NCI-H1436 (cell line): ENCODE measurements around the gene CSTPP1.
"Not testable (repeated sequence)": the region's sequence is repeated elsewhere in the genome, so short reads cannot be mapped to it uniquely, and the experiment has no call there.

Source experiments
- DNase-seq: peaks from one replicate; lab custom pipeline; 2025; lab: John Stamatoyannopoulos, UW

Gene CSTPP1

GRCh38 chr11:46912526-46913150, 23.9 kb upstream of the CSTPP1 start:
- DNase-seq, result peak; percentile 70

- no peak for DNase-seq
Measured at GRCh38 chr11:46913484-46913883, 23.1 kb upstream of the CSTPP1 start.

DNA sequence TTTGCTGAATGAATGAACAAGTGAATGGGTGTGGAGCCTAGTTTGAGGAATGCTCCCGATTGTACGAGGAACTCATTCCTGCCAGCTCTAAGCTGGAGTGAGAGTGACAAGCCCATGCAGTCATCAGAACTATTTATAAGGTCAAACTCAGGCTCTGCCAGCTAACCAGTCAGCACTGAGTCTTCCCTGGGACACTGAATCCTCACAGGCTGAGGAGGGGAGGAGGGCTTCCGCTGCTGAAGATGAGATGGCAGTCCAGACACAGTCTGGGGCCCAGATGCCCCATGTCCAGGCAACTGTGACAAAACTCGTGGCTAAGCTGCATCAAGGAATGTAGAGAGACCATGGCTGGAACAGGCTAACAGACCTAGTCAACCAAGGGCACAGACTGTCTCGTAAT, 22.2 kb upstream of the CSTPP1 start:
- DNase-seq, result no peak

DNA sequence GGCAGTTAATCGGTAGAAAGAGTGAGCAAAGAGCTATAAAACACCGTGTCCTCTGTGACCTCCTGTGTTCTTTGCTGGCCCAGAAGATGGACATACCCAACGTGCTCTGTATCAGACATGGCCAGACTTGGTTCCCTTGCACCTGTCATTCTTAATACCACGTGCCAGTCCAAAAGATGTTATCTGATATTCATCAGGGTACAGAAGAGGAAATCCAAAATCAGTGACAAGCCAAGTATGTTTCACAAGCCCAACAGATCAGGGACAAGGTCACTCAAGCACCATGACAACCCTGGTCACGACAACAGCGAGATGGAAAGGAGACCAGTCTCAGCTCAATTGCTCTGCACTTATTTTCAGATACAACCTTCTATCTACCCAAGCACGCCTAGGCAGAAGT, 21.7 kb upstream of the CSTPP1 start:
- DNase-seq, result no peak

DNA sequence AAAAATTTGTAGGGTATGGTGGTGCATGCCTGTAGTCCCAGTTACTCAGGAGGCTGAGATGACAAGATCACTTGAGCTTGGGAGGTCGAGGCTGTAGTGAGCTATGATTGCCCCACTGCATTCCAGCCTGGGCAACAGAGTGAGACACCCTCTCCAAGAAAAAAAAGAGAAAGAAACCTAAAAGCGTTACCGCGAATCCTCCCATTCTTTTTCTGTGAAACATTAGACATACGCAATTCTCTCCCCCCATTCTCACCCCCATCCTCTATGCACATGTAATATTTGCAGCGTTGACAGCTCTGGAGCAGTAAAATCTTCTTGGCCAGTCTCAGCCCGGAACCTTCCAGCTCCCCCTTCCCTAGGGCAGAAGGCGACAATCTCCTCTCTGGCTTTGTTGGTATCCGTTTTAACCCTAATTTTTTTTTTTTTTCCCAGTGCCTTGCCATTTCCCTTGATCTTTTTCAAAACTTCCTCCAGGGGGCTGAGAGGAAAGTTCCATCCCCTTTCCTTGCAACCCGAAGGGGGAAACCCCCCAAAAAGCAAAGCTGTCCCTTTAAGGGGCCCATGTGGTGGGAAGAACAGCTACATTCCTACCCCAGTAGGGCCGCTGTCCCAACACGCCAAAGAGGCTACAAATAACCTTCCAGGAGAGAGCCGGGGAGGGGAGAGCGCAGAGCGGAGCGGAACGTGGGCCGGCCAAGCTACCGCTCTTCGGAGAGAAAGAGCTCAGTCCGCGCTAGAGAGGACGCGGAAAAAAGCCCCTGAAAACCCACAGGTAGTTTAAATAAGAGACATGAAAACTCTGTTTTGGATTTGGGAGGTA, 20.1 kb upstream of the CSTPP1 start:
- DNase-seq, result no peak

DNA sequence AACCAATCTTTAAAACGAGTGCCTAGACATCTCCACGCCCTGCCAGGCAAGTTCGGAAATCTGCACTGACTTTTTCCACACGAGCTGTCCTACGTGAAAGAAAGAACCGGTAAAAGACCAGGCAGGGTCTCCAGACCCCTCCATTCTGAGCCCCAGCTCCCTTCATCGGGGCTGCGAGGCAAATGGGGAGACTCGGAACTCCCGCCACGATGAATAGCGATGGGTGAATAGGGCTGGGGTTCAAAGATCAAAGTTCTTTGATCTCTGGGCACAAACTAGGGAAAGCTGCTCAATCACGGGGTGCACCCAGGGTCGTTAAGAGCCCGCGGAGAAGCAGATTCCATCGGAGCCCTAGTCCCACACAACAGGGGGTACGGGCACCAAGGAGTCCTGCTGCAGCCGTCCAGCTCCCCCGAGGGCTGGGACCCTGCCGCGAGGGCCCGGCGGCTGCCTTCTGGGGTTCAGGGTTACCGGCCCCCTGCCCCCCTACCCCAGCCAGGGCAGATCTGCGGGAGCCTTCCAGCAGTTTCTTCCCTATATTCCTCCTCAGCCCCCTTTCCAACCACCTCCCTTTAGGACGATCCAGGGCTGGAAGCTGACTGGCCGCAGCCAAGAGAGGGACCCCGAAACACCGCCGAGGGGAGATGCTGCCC, 19.3 kb upstream of the CSTPP1 start:
- DNase-seq, result no peak

DNA sequence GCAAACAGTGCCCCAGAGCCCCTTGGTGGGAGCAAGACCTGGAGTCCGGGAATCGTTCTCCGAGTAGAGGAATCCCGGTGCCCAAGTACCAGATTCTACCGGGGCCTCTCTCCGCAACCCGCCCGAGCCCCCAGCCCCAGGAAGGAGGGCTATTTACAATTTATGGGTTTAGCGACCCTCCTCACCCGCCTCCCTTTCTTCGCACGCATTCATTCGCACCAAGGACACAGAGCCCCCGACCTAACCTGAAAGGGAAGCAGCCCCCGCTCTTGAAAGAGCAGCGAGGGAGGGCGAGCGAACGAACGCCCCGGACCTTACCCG, 18.8 kb upstream of the CSTPP1 start:
- no peak for DNase-seq

GRCh38 chr11:46918083-46918787, 18.3 kb upstream of the CSTPP1 start, which contains the start of gene LRP4:
TSS of gene LRP4 (minus strand) at chr11:46918550. CDS start at chr11:46918379, 171 bp downstream.
- no peak for DNase-seq

DNA sequence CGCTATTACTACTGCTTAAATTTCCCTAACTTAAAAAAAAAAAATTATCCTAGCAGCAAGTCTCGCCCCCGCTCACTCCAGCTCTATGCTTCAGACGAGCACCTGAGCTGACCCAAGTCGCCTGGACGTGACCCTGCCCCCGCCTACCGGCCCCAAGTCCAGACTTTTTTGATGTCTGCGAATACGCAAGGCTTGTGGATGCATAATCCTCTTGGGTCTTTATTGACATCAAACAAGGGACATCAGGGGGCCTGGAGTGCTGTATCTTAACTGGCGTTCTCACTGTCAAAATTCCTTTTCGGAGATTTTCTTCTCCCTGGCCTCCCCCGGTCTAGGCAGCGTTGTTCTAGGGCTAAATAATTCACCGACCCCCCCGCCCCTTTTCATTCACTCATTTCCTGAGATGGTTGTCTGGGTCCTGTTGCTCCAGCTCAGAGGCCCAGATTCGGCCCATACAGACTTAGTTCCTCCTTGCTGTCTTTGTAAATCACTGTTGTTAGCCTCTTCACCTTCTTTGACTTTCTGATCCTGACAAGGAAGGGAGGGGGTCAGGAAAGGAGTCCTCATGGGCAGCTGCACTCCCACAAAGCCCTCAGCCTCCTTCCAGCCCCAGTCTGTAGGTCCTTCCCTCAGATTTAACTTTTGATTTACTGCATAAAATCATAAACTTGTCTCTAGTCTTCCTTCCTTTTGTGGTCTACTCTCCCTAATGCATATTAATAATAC, 17.6 kb upstream of the CSTPP1 start:
- DNase-seq, result no peak

DNA sequence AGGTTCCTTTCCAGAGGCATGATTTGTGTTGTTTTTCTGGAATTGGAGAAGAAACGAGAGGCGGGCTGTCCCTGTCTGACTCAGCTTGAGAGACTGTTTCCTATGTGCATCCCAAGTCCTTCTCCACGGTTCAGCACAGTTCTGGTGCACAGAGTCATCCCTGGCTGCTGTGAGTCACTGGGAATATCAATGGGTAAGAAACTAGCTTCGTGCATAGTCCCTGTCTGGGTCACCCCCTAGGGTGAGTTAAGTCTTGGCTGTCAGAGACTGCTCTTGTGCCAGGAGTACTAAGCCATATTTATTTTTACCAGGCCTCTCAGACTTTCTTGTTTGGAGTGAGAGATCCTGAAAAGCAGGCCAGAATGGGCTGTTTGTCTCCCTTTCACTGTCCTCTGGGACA, 15.8 kb upstream of the CSTPP1 start:
- DNase-seq, result no peak

DNA sequence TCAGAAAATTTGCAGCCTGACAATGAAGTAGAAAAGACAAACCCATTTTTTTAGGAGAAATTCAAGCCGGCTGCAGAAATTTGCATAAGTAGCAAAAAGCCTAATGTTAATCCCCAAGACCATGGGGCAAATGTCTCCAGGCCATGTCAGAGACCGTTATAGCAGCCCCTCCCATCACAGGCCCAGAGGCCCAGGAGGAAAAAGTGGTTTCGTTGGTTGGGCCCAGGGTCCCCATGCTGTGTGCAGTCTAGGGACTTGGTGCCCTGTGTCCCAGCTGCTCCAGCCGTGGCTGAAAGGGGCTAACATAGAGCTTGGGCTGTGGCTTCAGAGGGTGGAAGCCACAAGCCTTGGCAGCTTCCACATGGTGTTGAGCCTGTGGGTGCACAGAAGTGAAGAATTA, 8.6 kb upstream of the CSTPP1 start:
- DNase-seq, result not testable (repeated sequence)

- DNase-seq, result not testable (repeated sequence)
Measured at GRCh38 chr11:46928701-46929100, 7.9 kb upstream of the CSTPP1 start.

DNA sequence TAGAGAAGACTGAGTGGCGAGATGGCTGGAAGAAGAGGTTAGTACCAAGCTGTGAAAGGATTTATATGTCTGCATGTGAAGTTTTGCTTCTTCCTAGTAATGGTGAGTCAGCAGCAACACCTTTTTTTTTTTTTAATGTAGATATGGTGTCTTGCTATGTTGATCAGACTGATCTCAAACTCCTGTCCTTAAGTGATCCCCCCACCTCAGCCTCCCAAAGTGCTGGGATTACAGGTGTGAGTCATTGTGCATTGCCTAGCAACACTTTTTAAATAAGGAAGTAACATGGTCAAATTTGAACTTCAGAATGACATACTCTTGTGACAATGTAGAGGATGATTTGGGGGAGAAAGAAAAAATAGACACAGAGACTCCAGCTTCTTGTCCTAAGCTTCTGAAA, 6.5 kb upstream of the CSTPP1 start:
- DNase-seq, result no peak

DNA sequence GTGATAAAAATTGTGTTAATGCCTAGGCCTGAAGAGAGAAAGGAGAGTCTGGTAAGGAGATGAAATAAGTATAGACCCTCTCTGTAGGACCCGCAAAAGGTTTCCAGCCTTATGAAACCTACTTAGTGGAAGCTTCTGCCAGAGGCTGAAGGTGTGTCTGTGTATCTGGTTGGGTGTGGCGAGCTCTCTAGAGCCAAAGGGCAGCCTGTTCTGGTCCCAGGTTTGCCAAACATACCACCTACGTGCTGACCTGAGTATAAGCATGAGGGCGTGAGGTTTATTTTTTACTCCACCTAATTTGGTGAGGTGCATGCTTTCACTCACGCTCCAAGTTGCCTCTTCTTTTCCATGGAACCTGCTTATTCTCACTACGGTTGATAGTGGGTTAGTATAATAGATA, 5.6 kb downstream of the CSTPP1 start:
- DNase-seq, result no peak

- no peak for DNase-seq
Measured at GRCh38 chr11:46944356-46945075, 8.0 kb downstream of the CSTPP1 start.

DNA sequence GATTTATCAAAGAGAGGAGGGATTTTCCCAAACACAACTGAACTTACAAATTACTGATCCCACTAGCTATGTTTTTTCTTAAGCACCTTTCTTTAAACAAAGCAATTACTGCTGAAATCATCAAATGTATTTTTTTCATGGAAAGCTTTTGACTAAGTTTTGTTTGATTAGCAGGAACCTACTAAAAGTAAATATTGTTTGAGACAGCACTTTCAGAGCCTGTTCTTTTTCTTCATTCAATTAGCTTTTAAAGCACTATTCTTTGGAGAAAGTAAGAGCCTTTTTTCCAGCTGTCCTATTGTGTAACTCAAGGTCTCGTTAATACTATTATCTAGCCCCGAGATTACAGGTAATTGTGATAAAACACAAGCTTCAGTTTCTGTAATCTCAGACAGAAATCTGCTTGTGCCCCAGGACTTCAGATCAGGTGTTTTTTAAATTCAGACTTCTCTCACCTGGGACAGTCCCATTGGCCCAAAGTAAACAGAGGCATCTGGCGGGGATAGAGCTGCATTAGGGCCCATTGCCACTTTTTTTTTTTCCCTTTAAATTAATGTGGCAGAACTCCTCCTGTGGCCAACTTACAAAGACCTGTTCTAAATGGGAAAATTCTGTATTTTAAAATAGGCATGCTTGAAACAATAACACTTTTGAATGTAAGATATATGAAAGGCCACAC, 11.0 kb downstream of the CSTPP1 start:
- peak; percentile 11 for DNase-seq

DNA sequence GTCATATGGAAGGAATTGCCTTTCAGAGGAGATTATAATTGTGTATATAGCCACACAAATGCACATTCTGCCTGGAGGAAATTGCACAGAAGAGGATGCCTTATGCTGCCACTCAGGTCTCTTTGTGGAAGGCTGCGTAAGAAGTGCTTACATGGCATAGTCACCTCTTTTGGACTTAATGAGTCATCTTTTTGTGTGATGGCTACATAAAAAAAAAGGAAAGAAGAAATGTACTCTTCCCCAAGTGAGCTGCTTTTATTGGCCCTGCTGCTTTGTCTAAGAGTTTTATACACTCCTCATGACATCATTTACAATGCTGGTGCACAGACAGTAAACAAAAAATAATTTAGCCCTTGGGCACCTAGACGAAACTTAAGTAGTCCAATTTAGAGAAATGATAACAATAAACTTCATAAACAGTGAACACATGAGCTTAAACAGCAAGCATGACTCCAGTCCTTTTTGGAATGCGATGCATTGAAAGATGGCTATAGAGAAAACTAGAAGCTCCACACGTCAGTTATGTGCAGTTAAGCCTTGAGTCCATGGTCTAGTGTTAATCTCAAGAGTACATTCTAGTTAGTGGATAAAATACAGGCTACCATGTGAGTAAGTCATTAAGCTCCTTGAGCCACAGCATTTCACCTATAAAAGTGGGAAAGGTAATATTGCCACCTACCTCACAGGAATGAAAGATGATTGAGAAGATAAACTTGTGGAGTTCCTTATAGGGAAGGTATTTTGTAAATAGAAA, 12.0 kb downstream of the CSTPP1 start:
- DNase-seq, result peak; percentile 34

- no peak for DNase-seq
Measured at GRCh38 chr11:46949297-46949696, 12.7 kb downstream of the CSTPP1 start.

- no peak for DNase-seq
Measured at GRCh38 chr11:46951864-46952263, 15.3 kb downstream of the CSTPP1 start.

GRCh38 chr11:46952553-46952952, 16.0 kb downstream of the CSTPP1 start:
- DNase-seq, result no peak
